ENCODE data around the gene KIF26A.

KIF26A gene

DNA sequence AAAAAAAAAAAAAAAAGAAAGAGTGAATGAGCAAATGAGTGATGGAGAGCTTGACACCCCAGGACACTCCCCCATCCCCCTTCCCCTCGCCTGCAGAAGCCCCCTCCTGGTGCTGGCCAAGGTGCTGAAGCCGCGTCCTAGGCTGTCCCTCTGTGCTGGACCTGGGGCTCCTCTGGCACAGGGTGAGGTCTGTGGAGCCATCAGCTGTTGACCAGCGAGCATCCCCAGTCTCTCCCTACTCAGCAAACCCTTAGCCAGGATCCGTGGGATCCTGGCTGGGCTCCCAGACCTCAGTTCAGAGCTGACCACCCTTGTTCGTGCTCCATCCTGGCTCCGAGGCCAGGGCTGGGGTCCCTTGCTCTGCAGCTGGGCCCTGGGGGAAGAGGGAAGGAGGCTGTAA, 5.4 kb upstream of the KIF26A start:
- DNase-seq: no peak

DNA sequence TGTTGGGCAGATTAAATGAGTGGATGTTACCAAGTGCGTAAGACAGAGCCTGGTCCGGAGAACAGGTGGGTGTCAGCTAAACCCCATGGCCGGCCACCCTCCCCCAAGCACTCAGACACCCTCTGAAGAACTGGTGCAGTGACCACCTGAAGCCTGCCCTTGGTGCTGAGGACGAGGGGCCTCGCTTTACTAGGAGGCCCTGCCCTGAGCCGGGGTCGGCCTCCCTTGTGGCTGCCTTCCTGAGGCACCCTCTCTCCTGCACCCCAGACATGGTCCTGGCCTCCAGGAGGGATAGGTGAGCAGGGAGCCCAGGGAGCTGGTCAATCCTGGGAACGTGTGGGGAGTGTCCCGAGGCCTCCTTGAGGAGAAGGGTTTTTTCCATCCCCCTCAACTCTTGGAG, 4.9 kb upstream of the KIF26A start:
- no peak for DNase-seq

DNA sequence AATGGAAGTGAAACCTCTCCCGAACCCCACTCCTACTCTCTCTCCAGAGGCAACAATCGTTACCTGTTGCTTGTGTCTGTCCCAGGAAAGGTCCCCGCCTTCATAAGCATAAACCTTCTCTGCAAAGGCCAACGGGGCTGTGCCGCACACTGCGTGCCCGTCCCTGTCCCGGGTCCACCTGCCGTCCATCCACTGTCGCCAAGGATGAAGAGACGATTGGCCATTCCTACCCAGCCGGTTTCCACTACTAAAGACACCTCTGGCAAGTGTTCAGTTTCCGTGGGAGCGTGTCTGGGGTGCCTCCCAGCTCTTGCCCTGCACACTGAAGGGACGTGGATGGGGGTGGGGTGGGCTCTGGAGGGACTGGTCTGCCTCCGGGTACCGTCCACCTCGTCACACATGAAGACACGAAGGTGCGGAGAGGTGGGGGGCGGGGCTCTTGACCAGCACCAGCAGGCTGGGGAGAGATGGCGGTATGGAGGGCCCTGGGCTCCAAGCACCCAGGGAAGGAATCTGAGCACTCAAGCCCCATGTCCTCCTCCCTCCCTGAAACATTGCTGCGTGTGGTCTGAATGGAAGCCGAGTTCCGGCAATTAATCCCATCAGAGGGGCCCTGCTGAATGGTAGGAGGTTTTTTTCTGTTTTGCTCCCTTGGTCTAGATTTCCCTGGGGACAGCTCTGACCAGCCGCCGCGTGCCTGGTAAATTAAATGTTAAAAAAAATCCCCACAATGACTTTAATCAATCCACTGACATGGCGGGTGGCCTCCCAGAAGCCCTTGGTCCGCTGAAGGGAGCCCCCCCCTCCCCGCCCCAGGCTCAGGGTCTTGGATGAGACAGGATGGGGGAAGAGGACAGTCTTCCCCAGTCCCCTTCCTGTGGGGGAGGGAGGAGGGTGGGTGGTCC, 4.1 kb upstream of the KIF26A start:
- DNase-seq: no peak

DNA sequence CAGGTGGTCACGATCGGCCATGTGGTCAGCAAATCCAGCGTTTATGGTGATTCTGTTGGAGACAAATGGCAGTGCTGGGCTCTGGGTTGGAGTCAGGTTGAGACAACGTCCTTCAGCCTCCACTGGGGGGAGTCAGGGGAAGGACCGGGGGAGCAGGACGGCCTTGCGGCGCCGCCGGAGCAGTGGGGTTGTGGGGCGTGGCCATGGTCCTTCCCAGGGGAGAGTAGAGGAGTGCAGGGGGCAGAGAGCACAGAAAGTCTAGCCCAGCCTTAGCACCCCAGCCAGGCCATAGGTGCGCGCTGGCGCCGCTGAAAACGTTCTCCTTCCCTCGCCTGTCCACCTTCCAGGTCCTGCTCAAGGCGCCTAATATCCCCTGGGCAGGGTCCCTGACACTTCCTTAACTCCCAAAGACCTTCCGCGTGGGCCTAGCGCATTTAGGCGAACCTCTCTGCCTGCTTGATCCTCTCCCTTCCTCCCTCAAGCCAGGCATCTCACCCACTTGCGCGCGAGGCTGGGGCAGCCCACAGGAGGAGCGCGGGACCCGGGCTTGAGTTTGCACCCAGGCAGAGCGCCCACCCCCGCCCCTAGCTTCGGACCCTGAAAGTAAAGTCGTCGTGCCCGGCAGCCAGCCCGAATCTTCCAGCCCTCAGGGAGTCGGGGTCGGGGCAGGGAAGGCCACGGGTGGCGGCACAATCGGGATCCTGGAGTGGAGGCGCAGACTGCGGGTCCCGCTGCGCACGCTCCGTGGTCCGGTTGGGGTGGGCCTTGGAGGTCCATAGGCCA, 3.1 kb upstream of the KIF26A start:
- DNase-seq: peak; percentile 73

DNA sequence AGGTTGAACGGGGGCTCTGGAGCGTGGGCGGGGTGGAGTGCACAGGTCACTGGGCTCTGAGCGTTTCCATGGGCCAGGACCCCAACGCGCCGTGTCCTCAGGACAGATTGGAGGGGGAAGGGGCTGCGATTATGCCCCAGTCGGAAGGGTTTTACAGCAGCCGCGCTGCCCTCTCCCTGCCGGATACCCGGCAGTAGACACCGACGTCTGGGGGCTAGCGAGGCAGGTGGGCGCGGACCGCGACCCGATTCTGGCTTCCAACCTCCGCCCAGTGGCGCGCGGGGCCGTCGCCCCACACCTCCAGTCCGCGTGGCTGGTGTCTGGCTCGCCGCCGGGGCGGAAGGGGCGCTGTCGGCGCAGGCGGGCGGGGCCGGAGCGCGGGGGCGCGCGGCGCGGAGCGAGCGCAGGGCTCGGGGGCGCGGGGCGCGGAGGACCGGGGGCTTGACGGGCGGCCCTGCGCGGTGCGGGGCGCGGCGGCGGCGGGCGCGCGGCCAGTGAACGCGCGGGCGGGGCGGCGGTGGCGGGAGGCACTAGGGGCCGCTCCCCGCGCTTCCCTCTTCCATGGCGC, 2.4 kb upstream of the KIF26A start:
- DNase-seq: no peak

DNA sequence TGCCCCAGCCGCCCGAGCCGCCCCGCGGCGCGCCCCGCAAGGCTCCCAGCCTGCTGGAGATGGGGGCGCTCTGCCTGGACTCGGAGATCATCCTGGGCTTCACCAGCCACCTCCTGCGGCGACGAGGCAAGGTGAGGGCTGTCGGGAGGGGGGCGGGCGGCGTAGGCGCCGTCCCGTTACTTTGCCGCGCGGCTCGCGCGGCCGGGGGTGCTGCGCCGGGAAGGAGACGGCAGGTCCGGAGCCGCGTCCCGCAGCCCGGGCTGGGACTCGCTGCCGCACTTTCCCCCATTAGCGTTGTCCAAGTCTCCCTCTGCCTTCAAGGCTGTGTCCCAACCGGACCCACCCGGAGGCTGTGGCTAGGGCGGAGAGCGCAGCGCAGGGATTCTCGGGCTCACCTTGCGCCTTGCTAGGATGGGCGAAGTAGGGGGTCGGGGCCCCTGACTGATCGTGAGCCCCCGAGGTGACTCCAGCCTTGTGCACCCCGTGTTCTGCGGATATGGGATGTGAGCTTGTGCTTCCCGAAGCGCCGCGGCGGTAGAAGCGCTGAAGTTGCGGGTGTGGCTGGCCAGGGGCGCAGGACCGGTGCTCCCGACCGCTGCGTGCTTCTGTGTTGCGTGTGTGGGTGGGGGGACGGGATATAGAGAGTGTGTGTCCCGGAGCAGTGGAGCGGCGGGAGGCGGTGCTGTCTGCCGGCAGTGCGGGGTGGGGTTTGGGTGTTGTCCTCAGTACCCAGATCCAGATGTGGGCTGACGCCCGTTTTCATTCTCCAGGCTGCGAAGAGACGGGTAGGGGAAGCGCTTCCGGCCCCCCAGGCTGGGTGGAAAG, 1.7 kb upstream of the KIF26A start:
- peak; percentile 64 for DNase-seq

DNA sequence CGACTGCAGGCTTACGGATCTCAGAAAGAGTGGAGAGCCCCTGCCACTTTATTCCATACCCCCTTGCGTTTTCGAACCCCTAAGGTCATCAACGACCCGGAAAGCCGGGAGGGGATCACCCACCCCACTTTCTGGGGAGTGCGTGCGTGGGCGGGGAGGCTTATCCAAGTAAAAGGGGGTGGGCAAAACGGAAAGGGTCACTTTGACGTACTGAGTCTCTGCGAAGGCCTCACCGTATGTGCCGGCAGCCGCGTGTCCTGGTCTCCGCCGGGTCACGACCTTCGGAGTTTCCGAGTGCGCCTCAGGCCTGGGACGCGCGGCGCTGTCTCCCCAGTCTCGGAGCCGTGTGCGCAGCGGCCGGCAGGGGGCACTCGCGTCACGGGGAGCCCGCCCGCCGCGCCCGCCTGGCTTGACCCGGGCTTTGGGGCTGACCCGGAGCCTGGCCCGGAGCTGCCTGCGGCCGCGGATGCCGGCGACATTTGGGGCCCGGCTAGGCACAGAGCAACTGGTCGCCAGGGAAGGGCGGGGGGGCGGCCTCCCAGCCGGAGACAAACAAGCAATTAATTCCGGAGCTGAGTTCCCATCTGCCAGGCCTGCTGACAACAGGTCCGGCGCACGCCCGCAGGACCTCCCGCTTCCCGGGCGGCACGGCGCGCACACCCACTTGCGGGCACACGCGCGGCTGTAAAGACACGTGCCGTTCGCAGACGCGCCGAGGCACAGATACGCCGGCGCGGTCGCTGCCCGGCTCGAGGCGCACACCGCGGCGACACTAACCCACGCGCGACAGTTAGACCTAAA, 890 bp upstream of the KIF26A start:
- peak; percentile 77 for DNase-seq

DNA sequence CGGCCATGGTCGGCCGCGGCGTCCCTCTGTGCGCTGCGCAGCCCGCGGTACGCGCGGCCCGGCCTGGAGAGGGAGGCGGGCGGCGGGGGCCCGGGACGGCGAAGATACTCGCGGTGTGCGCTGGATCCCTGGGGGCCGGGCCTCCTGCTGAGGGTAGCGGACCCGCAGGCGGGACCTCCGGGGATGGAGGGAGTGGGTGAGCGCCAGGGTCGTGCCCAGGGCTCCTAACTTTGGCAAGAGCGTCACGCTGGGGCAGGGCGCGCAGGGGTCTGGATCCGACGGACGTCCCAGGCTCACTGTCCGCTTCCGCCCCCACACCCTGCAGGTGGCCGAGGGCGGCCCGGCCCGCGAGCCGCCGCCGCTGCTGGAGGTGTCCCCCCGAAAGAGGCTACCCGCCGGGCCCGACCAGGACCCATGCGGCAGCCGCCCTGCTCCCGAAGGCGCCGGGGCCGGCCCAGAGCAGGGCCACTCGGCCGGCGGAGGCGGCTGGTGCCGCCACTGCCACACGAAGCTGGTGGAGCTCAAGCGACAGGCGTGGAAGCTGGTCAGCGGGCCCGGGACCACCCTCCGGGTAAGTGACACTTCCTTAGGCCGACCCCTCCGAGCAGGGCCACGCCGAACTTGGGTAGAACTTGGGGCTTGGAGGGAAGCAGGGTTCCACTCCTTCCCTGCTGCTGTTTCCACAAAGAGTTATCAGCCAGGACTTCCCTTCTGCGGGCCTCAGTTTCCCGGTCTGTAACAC, 502 bp downstream of the KIF26A start:
- no peak for DNase-seq

DNA sequence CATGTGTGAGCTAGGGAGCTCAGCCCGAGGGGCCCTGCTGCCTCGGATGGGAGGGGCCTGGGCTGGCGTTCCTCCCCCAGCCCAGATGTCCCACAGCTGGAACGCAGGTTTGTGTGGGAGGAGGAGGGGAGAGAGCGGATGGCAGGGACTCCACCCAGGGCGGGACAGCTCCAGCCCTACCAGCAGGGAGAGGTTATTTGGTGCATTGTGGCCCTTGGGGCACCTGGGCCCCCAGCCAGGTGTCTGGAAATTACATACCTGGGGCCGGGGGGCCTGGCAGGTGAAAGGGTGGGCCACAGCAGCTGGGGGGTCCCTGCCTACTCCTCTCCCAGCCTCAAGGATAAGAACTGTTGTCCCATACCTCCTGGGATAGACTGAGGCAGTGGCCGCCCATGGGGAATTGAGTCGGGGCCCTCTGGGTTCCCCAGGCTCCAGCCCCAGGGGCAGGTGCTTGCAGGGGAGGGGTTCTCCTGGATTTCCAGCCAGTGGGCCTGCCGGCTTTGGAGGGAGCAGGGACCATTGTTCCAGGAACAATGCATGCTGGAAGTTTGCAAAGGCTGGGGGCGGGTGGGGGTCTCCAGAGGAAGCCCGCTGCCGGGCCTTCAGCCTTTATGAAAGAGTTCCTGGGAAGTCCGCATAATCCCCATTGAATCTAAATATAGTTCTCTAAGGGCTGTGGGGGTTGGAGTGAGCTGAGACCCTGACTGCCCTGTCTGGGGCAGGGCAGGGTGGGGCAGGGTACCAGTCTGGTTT, 1.2 kb downstream of the KIF26A start:
- peak; percentile 40 for DNase-seq

DNA sequence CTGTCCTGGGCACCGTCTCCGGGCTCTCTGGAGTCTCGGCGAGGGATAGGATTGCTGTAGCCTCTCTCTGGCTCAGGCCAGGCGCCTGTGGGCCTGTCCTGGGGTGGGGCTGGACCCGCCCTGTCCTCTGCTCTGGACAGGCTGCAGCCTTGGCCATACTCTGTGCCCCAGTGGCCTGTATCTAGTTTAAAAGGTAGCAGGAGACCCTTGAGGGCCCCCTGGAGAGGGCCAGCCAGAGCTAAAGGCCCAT, 1.8 kb downstream of the KIF26A start:
- no peak for DNase-seq

DNA sequence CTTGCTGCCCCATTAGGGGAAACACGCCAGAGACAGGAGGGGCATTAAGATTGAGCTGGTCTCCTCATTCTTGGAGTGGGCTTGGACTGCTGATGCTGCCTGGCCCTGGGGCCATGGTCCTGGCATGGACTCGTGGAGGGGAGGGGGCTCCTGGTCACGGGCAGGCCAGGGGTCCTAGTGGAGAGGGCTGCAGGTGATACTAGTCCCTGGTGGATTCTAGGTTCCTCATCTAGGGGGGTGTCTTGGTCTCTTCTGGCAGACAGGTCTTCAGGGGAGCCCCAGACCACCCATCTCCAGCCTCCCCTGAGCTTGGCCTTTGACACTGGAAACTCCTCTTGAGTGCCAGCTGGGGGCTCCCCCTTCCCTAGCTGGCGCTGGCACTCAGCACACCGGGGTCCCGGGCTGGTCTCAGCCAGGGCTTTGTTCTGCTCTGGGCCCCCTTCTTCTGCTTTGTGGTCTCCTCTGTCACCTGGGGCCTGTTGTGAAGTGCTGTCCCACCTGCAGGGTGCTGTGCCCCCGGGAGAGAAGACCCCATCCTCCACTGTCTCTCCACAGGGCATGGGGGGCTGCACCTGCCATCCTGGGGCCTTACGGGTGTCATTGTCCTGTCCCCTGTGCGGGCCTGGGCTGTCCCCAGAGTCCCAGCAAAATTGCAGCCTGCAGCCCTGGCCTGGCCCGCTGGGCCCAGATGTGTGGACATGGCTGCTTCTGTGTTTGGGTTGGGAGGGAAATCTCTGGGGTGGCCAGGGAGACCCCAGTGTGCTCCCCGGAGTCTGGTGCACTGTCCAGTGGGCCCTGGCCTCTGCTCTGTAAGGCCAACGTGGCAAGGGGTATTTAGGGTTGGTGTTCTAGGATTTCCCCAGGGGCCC, 2.3 kb downstream of the KIF26A start:
- no peak for DNase-seq

DNA sequence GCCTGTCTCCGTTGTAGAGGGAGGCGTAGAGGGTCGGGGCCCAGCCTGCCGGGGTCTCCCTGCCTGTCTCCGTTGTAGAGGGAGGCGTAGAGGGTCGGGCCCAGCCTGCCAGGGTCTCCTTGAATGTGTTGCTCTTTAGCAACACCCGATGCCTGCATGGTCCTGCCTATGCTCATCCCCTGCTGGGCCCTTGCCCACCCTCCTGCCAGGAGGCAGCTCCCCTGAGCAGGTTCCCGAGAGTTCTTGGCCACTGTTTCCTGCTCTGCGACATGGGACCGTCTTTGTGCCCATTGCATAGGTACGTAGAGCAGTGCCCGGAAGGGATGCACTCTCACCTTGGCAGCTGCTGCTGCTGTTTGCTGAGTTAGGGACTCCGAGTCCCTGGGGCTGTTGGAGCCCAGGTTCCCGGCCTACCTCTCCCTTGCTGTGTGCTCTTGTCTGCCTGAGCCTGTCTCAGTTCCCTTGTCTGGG, 3.3 kb downstream of the KIF26A start:
- no peak for DNase-seq

DNA sequence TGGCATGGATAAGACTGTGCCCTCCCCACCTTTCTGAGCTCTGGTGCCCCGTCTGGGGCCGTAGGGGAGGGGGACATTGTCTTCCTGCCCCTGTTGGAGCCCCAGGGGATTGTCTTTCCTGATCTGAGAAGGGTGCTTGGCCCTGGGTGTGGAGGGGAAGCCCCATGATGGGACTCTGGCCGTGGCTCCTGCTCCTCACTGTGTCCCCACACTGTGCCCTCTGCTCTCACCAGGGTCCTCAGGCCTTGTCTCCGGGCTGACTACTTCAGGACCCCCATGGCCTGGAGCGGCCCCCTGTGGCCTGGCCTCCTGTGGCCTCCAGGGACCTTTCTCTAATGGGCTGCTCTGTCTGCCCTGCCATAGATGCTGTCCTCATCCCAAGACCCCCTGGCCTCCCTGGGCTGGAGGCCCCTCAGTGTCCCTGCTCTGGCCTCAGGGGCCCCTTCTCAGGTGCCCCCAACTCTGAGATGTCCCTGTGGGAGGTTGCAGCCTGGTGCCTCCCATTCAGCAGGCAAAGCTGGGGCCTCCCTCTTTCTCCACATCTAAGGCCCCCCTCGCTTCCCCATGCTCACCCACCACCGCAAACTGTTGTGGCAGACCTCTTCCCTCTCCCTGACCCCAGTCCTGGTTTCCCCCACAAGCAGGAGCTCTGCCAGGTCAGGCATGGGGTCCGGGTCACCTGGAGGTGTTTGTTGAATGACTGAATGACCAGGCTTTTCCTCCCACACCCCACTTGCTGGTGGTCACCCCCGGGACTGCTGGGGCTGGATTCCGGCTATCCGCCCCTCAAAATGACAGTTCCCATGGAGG, 4.0 kb downstream of the KIF26A start:
- no peak for DNase-seq

DNA sequence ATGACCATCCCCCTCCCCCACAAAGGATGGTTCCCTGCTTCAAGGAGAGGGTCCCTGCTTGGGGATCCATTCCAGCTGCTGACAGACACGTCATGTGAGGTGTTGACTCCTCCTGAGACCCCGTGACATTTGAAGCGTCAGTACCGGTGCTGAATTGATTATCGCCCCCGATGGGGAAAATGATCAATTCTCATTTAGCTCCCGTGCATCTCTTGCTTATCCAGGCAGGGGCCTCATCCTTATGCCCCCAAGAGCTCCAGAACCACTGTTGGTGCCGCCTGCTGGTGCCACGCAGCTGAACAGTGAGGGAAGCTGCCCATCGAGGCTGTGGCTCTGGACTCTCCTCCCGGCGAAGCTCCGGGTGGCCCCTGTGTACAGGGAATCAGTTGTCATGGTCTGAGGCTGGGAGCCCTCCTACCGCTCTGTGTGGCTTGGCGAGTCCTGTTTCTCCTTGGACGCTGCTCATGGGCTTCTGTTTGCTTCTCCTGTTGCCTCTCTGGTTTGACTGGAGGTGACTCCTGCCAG, 4.6 kb downstream of the KIF26A start:
- no peak for DNase-seq

DNA sequence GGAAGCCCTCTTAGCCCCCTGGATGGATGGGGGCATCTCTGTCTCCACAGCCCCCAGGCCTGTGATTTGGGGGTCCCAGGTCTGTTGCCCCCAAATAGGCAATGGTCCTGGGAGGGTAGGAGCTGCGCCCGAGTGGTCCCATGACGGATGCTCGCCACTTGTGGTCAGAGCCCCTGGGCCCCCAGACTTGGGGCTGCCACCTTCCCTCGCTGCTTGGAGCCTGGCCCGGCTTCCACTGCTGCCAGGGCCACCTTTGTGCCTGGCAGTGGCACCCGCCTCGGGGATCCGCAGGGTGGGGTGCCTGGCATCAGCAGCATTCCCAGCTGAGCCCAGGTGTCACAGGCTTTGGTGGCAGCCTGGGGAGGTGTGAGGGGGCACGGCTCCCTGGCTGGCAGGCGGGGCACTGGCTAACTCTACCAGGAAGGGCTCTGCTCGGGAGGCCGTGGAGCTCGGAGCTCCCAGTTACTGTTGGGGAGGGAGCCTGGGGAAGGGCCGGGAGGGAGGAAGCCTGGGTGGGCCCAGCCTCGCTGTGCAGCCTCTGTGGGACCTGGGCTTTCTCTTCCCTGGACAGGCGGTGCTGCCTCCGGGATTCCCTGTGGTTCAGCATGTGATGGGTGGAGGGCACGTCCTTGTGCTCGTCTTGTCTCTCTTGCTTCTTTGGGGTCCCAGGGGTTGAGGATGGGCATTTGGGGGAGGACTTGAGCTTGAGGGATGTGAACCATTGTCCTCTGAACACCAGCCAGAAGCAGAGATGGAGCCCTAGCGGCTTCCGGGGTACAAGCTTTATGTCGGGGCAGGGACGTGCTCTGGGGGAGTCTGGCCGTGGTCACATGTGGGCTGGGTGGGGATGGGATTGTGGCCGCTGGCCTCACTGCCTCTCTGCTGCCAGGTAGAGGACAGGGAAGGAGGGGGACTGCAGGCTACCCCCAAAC, 5.4 kb downstream of the KIF26A start:
- no peak for DNase-seq

DNA sequence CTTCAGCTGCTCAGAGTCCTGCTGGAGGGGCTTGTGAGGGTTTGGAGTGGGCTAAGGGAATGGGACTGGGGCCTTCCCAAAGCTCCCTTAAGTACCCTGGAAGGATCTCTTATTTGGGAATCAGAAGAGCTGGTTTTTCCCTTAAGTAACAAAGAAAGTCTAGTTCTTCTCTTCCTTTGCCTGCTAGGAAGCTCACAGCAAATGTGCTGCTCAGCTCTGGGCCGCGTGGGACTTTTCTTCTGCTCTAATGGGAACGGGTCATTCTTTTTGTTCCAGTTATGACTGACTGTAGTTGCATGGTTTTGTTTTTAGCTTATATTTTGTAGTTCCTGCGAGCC, 6.0 kb downstream of the KIF26A start:
- no peak for DNase-seq
